Measurements from ENCODE around the gene GNAT3.

GNAT3 gene

GRCh38 chr7:80500325-80500724 is 11.5 kb downstream of the GNAT3 start:
- no peak for DNase-seq (ENCODE audit: low read depth)

DNA sequence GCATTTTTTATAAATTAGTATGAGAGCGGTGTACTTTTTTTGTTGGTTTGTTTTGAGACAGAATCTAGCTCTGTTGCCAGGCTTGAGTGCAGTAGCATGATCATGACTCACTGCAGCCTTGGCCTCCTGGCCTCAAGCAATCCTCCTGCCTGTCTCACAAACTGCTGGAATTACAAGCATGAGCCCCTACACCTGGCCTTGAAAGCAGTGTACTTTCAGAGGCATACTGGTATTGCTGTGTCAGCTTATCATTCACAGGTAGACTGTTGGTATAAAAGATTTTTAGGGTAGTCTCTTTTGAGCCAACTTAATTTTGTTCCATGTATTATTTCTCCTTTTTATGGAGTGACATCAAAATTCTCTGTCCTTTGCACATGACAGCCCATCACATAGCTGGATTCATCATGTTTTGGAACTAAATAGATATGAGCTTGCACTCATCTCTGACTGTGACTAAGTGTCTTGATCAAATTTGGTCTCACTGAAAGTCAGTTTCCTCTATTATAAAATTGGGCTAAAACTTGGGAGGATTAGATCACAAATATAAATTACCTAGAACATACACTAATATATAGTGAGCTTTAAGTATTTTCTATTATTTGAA is 12.4 kb downstream of the GNAT3 start:
- DNase-seq (ENCODE audit: low read depth), result no peak

GRCh38 chr7:80498481-80499349 is 13.1 kb downstream of the GNAT3 start:
- DNase-seq (ENCODE audit: low read depth), result no peak

GRCh38 chr7:80496586-80496985 is 15.3 kb downstream of the GNAT3 start:
- DNase-seq (ENCODE audit: low read depth), result no peak

DNA sequence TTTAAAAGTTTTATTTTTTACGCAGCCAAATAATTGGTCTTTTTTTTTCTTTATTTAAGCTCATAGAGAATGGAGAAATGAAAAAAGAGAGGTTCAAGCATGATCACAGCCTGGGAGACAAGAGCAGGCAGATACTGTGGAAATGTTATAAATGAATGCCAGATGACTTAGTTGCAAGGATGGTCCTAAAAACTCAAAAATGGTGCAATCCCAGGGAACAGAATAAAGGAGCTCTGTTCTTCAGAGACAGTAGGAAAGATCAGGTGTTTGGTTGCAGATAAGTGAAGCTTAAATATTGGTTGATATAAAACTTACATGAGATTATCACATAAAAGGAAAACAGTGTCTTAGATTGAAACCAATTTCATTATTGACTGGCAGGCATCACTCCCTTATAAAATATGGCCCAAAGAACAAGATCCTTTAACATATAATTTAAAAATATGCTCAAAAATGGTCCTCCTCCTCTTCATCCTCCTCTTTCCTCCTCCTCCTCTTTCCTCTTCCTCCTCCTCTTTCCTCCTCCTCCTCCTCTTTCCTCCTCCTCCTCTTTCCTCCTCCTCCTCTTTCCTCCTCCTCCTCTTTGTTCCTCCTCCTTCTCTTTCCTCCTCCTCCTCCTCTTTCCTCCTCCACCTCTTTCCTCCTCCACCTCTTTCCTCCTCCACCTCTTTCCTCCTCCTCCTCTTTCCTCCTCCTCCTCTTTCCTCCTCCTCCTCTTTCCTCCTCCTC is 18.6 kb downstream of the GNAT3 start:
- DNase-seq (ENCODE audit: low read depth), result no peak

GRCh38 chr7:80491462-80491861 is 20.4 kb downstream of the GNAT3 start:
- DNase-seq (ENCODE audit: low read depth), result no peak

GRCh38 chr7:80488851-80489370 is 23.0 kb downstream of the GNAT3 start:
- DNase-seq (ENCODE audit: low read depth), result no peak

- no peak for DNase-seq (ENCODE audit: low read depth)
Observed at GRCh38 chr7:80488406-80488805, 23.5 kb downstream of the GNAT3 start.

DNA sequence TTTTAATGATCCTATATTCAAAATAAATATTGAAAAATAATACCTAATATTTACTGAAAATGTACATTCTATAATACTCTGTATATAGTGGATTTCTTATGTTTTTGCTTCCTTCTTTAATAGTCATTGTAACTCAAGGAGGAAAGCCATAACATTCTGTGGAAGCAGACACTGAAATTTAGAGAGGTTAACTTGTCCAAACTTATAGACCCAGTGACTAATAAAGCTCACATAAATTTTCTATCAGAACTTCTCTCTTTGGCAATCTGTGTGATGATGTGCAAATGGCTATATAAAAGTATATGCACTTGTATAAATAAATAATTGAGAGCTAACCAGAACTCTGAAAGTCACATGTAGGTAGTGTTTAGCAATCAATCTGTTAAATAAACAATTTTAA is 26.1 kb downstream of the GNAT3 start:
- no peak for DNase-seq (ENCODE audit: low read depth)

DNA sequence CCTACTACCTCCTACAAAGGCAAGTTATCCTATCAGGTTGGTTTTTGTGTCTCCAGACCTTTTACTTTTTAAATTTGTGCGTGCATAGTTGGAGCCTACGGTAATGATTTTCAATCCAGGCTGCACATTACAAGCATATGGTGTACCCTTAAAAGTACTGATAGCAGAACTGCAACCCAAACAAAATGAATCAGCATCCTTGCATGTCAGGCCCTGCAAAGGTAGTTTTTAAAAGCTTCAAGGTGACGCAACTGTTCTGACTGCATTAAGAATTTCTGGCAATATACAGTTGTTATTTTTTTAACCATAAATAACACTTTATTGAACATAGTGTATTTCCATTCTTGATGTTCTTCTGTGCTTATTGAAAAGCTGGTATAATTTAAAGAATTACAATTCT is 28.9 kb downstream of the GNAT3 start:
- DNase-seq (ENCODE audit: low read depth), result no peak

- no peak for DNase-seq (ENCODE audit: low read depth)
Observed at GRCh38 chr7:80481196-80481884, 30.5 kb downstream of the GNAT3 start.

DNA sequence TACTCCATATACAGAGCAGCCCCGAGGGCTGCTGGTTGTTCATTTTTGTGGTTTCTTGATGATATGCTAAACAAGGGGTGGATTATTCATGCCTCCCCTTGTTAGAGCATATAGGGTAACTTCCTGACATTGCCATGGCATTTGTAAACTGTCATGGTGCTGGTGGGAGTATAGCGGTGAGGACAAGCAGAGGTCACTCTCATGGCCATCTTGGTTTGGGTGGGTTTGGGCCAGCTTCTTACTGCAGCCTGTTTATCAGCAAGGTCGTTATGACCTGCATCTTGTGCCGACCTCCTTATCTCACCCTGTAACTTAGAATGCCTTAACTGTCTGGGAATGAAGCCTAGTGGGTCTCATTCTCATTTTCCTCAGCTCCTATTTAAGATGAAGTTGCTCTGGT is 31.3 kb downstream of the GNAT3 start:
- DNase-seq (ENCODE audit: low read depth), result no peak

DNA sequence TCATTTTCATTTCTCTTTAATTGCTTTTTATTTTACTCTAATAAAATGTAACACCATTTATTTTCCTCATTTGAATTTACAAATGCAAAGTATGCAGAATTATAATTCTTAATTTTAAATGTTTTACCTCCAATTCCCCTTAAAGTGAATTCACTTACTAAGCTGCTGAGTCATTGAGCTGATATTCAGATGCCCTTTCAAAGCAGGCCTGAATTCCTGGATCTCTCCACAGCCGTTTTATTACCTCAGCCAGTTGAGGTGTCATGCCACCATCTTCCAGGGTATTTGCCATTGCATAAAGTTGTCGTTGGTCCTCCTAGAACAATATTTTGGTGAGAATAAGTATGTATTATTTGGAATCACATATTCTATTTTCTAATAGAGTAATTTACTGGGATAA is 33.2 kb downstream of the GNAT3 start:
- no peak for DNase-seq (ENCODE audit: low read depth)

- DNase-seq (ENCODE audit: low read depth), result no peak
Observed at GRCh38 chr7:80476035-80476434, 35.8 kb downstream of the GNAT3 start.

GRCh38 chr7:80475383-80475782 is 36.5 kb downstream of the GNAT3 start:
- DNase-seq (ENCODE audit: low read depth), result no peak

DNA sequence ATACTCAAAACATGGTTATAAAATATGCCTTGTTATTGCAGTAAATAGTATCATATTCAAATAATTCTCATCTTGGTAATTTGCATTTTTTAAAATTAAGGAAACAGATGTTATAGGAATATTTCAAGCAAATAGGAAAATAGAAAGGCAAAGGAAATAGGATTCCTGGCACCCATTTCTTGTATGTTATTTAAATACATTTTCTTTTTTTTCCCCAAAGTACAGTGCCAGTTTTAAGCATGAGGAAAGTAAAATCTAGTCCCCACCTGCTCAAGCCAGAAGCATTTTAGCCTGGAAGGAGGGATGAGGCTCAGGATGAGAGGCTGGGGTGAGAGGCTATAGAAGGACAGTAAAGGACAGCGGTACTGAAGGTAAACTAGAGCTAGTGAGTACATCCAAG is 38.1 kb downstream of the GNAT3 start:
- DNase-seq (ENCODE audit: low read depth), result no peak

DNA sequence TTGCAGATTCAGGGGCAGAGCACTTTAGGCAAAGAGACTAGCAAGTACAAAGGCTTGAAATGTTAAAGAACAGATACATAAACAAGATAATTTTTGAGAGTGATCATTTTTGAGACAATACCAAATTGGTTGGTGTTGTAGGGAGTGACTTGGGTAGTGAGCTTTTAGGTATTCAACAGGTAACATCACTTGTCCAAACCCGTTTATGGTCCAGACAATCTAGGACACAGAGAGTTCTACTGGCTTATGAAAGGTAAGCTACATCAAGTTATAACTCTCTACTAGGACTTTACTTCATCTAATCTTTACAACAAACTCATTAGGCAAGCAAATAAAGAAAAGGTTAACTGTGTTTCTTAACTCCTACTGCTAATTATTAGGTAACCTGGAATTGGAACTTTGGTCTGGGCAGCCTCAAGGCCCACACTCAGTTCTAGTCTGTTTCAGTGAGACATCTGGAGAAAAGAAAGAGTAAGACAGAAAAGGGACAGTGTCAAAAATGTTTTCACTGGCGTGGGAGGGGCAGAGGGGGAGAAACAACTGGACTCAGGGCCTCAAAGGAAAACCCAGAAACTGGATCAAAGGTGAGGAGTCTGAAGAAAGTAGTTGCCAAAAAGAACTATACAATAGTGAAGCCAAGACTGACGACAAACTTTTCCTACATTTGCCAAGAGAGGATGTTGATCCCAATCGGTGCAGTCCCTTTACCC is 39.2 kb downstream of the GNAT3 start:
- no peak for DNase-seq (ENCODE audit: low read depth)

DNA sequence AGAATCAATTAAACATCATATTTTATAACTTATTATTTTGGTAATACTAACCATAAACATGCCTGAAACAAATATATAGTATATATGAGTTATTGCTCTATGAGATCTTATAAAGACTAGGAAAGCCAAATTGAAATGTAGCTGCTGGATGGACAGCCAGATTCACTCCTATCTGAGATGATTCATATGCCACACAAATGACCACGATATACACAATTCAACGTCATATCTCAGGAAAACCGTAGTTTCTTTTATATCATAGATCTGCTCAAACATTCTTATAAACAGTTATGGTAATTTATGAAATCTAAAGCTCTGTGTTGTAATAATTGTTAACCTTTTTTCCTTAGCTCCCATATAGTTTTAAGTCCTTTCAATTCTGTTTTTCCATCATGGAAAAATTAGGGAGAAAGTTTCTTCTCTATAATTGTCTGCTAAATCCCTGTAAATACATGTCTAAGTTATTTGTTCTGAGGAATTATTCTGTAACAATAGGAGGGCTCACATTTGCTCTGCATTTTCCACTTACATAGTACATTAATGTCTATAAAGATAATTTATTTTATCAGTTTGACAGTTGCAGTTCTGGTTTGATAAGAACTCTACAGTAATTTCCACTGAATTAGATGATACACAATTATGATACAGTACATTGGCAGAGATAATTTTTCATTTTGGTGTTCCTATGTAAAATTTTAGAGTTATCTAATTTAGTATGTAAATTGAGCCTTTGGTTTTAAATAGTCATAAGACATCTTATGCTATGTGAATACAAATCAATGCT is 42.7 kb downstream of the GNAT3 start:
- DNase-seq (ENCODE audit: low read depth), result no peak

- DNase-seq (ENCODE audit: low read depth), result no peak
Observed at GRCh38 chr7:80467069-80467468, 44.8 kb downstream of the GNAT3 start.

GRCh38 chr7:80466636-80467035 is 45.2 kb downstream of the GNAT3 start:
- DNase-seq (ENCODE audit: low read depth), result no peak

DNA sequence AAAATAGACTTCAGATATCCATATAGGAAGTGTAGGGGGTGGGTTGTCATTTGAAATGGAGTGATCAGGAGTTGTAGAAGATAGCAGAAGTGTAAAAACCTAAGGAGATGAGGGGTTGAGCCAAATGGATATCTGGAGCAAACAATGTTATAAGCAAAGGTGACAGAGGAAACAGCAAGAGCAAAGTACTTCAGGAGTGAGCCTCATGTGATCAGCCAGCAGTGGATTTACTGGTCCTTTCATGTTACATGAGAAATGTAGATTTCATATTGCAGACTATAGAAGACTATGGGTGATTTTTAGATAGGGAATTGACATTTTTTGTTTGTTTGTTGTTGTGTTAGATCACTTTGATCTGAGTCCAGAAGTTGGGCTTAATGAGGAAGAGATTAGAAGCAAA is 47.7 kb downstream of the GNAT3 start:
- no peak for DNase-seq (ENCODE audit: low read depth)
